HG03064 (cell line): ENCODE data around the gene SPTAN1.
"Not testable (repeated sequence)": the region's sequence is repeated elsewhere in the genome, so short reads cannot be mapped to it uniquely, and the experiment has no call there.

ENCODE experiments used
- ATAC-seq: cut with Tn5 transposase; IDR thresholded peaks from one replicate; pipeline ENCODE4 v1.9.1; 2021; ENCODE audit warnings: low read depth; ENCODE audit not compliant: unreplicated experiment

The SPTAN1 gene

DNA sequence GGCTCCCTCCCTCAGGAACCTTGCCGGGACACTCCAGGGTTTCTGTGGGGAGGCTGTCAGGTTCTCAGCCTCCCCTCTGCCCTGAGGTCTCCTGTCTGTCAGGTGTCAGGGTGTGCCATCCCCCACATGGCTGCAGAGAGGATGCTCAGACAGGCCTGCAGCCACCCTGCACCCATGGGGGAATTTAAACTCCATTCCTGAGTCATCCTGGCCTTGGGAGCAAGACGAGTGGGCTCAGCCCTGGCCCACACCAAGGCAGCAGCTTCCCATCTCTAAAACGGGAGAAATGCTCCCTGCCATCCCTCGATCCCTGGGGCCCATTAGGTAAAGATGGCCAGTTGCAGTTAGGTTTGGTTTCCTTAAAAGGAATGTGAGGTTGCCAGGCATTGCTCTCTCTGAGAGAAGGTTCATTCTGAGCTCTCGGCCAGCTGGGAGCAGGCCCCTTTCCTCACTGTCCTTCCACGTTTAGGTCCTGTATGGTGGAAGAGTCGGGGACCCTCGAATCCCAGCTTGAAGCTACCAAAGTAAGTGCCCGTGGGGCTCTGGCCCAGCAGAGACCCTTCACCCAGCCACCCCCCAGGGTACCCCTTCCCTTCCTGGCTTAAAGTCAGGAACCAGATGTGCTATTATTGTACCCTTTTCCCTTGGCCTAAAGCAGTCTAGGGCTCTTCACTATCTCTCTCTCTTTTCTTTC, 77.6 kb downstream of the SPTAN1 start:
- no peak for ATAC-seq

DNA sequence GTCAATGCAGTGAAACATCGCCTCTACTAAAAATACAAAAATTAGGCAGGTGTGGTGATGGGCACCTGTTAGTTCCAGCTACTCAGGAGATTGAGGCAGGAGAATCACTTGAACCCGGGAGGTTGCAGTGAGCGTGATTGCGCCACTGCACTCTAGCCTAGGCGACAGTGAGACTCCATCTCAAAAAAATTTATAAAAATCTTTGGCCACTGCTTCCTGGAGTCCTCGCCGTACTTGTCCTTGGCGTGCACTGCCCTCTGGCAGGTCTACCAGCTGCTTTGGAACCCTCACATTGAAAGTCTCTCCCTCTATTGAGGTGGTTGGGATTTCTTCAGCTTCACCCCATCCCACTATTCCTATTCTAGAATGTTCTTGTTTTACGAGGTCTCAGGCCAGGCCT, 79.2 kb downstream of the SPTAN1 start:
- no peak for ATAC-seq

DNA sequence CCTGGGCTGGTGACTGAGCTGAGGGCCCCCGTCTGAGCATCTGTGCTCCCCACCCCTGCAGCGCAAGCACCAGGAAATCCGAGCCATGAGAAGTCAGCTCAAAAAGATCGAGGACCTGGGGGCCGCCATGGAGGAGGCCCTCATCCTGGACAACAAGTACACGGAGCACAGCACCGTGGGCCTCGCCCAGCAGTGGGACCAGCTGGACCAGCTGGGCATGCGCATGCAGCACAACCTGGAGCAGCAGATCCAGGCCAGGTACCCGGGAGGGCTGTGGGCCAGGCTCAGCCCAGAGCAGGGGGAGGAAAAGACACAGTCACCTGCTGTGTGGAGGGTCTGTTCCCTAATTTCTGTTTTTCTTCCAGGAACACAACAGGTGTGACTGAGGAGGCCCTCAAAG, 79.7 kb downstream of the SPTAN1 start:
- no peak for ATAC-seq

- no peak for ATAC-seq
Observed at GRCh38 chr9:128632486-128632885, 80.1 kb downstream of the SPTAN1 start.

- ATAC-seq = no peak
Observed at GRCh38 chr9:128633057-128633456, 80.7 kb downstream of the SPTAN1 start.

DNA sequence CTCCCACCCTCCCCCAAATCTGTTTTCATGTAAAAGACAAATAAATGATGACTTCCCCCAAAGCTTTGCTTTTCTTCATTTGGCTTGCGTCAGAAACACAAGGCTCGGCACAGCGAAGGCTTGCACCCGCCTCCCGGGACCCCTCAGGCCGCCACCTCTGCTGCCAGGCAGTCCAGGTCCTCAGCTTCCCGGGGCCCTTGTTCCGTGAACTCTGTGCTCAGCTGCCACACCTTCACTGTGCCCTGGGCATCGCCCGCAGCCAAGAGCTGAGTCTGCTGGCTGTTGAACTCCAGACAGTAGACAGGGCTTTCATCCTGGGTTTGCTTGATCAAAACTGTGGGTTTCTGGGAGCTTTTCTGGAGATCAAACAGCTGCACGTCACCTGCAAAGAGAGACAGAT, 81.2 kb downstream of the SPTAN1 start:
- no peak for ATAC-seq

DNA sequence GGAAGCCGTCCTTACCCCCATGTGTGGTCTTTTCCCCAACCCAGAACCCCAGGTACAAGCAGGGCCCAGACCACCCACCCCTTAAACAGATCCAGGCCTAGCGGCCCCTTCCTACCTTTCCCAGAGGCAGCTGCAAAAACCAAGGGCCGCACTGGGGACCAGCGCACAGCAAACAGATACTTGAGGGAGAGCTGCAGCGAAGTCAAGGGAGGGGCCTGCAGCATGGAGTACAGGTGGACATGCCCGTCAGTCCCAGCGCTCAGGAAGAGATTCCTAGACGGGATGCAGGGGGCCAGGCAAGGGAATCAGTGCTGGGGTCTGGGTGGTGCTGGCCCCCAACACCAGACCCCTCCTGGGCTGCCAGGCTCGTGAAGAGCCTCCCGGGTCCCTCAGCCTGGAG, 81.7 kb downstream of the SPTAN1 start:
- no peak for ATAC-seq

- no peak for ATAC-seq
Observed at GRCh38 chr9:128634651-128635262, 82.4 kb downstream of the SPTAN1 start.

DNA sequence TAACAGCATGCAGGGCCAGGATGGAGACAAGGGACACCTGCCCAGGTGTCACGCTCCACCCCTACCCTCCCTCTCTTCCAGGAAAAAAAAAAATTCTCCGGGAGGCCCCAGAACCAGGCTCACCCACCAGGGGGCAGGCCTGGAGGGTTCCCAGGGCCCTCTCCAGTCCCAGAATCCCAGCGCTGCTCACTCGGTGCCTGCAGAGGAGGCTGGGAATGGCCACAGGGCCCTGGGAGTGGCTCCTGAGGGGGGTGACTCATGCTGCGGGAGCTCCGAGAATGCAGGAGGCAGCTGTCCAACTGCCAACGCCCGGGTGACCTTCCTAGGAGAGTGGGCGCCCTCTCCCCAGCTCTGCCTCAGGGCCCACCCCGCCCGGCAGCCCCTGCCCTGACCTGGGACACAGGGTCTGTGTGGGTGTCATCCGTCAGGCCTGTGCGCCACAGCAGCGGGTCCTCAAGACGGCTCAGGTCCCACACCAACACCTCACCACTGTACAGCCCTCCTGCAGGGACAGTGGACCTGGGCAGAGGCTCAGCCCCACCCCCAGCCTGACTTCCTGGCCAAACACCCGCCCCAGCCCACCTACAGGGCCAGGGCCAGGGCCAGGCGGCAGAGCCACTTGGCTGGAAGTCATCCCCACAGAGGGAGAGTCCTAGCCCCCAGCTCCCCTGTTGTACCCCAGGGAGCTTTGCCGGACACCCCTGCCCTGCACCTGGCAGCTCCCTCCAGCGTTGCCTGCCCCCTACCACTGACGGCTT, 83.1 kb downstream of the SPTAN1 start:
- ATAC-seq = no peak

DNA sequence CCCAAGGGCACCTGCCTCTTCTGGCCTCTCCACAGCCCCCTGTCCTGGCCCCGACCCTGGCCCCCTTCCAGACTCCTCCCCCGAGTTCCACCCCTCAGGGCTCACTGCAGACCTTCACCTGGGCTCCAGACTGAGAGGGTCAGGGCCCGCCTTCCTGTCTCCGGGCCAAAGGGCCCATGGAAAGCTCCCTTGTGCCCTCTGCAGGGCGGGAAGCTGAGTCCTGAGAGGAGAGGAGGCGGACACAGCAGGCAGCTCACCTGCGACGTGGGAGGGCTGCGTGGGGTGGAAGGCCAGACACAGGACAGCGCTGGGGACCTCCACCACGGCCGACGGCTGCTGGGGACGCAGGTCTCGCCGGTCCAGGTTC, 83.6 kb downstream of the SPTAN1 start:
- no peak for ATAC-seq

DNA sequence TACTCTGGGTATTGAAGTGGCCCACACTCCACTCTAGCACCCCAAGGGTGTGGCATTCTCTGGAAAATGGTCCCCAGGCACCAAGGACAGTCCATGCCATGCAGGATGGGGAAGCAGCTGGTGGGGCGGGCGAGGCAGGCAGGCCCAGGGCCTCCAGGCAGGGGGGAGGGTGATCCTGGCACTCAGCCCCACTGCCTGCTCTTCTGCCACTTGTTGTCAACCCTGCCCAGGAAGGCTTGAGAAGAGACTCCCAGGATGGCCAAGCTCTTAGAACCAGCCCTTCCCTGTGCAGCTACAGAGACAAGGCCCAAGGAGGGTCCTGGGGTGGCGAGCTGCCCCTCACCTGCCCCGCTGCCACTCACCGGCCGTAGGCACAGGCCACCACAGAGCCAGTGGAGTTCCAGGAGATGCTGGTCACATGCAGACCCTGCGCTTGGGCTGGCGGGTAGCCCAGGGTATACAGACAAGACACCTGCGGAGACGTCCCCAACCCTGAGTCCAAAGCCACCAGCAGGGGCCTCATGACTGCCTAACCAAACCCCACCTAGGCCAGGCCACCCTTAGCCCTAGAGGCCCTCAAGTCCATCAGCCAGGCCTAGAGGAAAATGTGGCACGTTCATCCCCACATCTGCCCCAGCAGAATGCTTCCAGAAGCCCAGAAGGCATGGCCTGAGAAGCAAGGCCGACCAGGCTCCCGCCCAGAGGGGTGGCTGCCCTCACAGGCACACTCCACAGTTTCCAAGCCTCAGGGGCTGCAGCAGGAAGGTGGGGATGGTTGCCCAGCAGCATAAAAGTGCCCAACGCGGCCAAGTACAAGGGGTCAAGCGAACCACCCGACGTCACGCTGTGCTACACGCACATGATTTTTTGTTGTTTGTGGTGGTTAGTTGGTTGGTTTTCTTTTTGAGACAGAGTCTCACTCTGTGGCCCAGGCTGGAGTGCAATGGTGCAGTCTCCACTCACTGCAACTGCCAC, 84.5 kb downstream of the SPTAN1 start:
- ATAC-seq = no peak

- no peak for ATAC-seq
Observed at GRCh38 chr9:128637656-128638055, 85.3 kb downstream of the SPTAN1 start.

- ATAC-seq = no peak
Observed at GRCh38 chr9:128638580-128638979, 86.2 kb downstream of the SPTAN1 start.

DNA sequence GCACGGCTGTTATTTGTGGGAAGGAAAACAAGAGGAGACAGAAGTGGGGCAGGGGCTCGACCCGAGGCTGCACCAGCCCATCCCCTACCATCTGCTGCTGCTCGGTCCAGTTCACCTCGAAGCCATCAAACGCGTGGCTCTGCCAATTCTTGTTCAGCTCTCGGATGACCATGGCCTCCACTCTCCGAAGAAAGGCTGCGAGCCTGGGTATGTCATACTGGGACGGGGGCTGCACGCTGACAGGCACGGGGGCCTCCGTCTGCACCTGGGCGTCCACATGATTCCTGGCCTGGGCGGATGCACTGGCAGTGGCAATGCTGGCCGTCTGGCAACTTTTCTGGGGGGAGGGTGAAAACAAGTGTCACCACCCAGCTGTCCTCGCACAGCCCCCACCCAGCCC, 88.2 kb downstream of the SPTAN1 start:
- no peak for ATAC-seq

GRCh38 chr9:128642675-128643245, 90.4 kb downstream of the SPTAN1 start:
- ATAC-seq = no peak

DNA sequence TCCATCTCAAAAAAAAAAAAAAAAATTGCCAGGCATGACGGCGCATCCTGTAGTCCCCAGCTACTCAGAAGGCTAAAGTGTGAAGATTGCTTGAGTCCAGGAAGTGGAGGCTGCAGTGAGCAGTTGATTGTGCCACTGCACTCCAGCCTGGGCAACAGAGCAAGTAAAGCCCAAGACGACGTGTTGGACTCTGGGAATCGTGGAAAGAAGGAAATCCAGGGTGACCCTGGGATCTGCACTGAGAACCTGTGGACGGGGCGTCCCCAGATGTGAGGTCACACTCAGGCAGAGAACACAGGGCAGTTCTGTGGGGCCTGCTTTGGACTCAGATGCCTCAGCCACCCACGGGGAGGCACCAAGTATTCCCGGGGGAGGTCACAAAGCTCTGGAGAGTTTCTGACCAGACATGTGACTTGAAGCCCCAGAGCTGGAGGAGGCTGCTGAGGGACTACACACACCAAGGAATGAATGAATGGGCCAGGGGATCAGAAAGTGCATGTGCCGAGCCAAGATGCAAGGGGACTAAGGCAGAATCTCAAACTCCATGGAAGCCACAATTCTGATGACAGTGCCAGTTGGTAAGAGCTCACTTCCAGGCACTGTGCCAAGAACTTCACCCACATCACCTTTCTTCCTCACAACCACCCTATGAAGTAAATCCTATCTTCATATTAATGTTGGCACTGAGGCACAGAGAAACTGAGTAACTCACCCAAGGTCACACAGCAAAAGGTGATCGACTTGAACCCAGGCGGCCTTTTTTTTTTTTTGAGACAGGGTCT, 91.3 kb downstream of the SPTAN1 start:
- ATAC-seq = no peak

DNA sequence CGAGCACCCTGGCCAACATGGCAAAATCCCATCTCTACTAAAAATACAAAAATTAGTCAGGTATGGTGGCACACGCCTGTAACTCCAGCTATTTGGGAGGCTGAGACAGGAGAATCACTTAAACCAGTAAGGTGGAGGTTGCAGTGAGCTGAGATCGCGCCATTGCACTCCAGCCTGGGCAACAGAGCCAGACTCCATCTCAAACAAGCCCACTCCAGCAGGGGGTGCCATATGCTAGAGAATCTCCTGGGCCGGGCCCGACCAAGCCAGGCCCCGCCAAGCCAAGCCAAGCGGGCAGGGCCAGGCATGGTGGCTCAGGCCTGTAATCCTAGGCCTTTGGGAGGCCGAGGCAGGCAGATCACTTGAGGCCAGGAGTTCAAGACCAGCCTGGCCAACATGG, 95.8 kb downstream of the SPTAN1 start:
- ATAC-seq = not testable (repeated sequence)

- no peak for ATAC-seq
Observed at GRCh38 chr9:128651798-128652197, 99.4 kb downstream of the SPTAN1 start.

DNA sequence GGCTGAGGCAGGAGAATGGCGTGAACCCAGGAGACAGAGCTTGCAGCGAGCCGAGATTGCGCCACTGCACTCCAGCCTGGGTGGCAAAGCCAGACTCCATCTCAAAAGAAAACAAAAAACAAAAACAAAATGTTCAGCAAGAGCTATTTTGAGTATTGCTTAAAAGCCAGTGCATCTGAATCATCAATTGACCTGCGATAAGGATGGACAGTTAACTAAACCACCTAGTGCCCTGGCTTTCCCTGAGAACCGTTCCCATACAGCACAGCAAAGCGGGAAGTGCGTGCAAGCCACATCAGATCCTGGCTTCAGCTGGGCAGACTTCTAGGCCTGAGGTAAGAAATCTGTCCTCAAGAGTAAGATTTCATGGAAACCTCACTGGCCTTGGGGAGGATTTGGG, 101.5 kb downstream of the SPTAN1 start:
- ATAC-seq = no peak

GRCh38 chr9:128654481-128654880, 102.1 kb downstream of the SPTAN1 start:
- no peak for ATAC-seq
